Measurements from ENCODE around the gene RNF114.

- TF ChIP-seq, protein P1, sequence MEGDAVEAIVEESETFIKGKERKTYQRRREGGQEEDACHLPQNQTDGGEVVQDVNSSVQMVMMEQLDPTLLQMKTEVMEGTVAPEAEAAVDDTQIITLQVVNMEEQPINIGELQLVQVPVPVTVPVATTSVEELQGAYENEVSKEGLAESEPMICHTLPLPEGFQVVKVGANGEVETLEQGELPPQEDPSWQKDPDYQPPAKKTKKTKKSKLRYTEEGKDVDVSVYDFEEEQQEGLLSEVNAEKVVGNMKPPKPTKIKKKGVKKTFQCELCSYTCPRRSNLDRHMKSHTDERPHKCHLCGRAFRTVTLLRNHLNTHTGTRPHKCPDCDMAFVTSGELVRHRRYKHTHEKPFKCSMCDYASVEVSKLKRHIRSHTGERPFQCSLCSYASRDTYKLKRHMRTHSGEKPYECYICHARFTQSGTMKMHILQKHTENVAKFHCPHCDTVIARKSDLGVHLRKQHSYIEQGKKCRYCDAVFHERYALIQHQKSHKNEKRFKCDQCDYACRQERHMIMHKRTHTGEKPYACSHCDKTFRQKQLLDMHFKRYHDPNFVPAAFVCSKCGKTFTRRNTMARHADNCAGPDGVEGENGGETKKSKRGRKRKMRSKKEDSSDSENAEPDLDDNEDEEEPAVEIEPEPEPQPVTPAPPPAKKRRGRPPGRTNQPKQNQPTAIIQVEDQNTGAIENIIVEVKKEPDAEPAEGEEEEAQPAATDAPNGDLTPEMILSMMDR (IDR thresholded peaks at IDR 0.05): no peak
- TF ChIP-seq POLR2A (IDR thresholded peaks at IDR 0.05): no peak
These were observed 47.7 kb downstream of the RNF114 start for GRCh38 chr20:49983848-49984408.
